K562 (cell line): ENCODE measurements around the gene SIAE. TPM values are rescaled to one million over a fixed set of nuclear protein-coding genes. Genes with fewer than 3 reads are reported as not detected.

Experiments
- ATAC-seq: fragments of 200-7000 bp; cut with Tn5 transposase; 3 replicates; pipeline ENCODE4 v1.9.1; 2020; ENCODE audit warnings: moderate library complexity
- BruUV-seq: library from RNA; stranded (reverse); fragments of 400-500 nt; replicated peaks from 2 replicates; lab custom pipeline; 2021; lab: Mats Ljungman, UMichigan
- CTCF ChIA-PET: fragments of 300-600 bp; formaldehyde crosslinking; extraction: SDS; loops from one replicate; lab custom pipeline; 2021; ENCODE audit warnings: low intra/inter-chr PET ratio; lab: Yijun Ruan, JAX
- POLR2A ChIA-PET: fragments of 300-600, 350-650 bp; sonication (Branson Sonifier 250); formaldehyde crosslinking; extraction: SDS; loops from one replicate; lab custom pipeline; 2021; ENCODE audit warnings: antibody characterized with exemption, inconsistent platforms; lab: Yijun Ruan, JAX
- DNase-seq, 4 experiments: peaks; one replicate each; pipeline versions ENCODE4 v3.0.0 to v3.0.0-alpha.2; 2011 to 2018; ENCODE audit warnings: low spot score in 3 of 4, mixed read lengths in 3 of 4; ENCODE audit errors: extremely low read depth in 1 of 4
- FAIRE-seq: peaks from 2 replicates; lab custom pipeline; 2011; peaks lifted over from hg19 to GRCh38; lab: Jason Lieb, UNC
- H2AFZ ChIP-seq: 2 replicates; pipeline ENCODE4 v1.6.0; 2011; ENCODE audit warnings: low read depth, low read length, control low read depth, inconsistent platforms
- H3K27ac ChIP-seq: fragments of 200-600 bp; 3 replicates; pipeline ENCODE4 v1.8.0; 2011; ENCODE audit warnings: low read depth, mild to moderate bottlenecking, control low read depth, inconsistent platforms, low read length, moderate library complexity, mixed read lengths; ENCODE audit errors: extremely low read depth
- H3K27me3 ChIP-seq, 2 experiments: fragments of 300-600 bp in 1 of 2; 2 replicates in 1 of 2; 3 replicates in 1 of 2; pipeline versions ENCODE4 v1.6.0 to v1.8.0; 2011; ENCODE audit warnings: inconsistent platforms in 2 of 2, low read length in 2 of 2, mild to moderate bottlenecking in 1 of 2, mixed read lengths in 1 of 2, moderate library complexity in 1 of 2; ENCODE audit not compliant: control insufficient read depth in 2 of 2, insufficient read depth in 2 of 2
- H3K36me3 ChIP-seq: fragments of 300-600 bp; 3 replicates; pipeline ENCODE4 v1.8.0; 2011; ENCODE audit warnings: mild to moderate bottlenecking, low read length, inconsistent platforms; ENCODE audit not compliant: control insufficient read depth, insufficient read depth
- H3K4me1 ChIP-seq, 2 experiments: fragments of 200-600 bp in 1 of 2; replicated peaks in 1 of 2; 2 replicates in 1 of 2; 3 replicates in 1 of 2; pipeline versions ENCODE4 v1.5.1 to v1.8.0; 2011; ENCODE audit warnings: inconsistent platforms in 2 of 2, low read length in 2 of 2, mild to moderate bottlenecking in 1 of 2, mixed read lengths in 1 of 2, moderate library complexity in 1 of 2; ENCODE audit not compliant: control insufficient read depth in 2 of 2, insufficient read depth in 2 of 2
- H3K4me2 ChIP-seq: 2 replicates; pipeline ENCODE4 v1.6.1; 2011; ENCODE audit warnings: low read length, control low read depth, inconsistent platforms, mixed read lengths; ENCODE audit not compliant: insufficient read depth
- H3K4me3 ChIP-seq: fragments of 200-600 bp; sonication (generic), shearing (Covaris generic); 2 replicates; pipeline ENCODE4 v1.5.1; 2016; ENCODE audit warnings: control low read depth, inconsistent platforms
- H3K79me2 ChIP-seq: fragments of 200-600 bp; 3 replicates; pipeline ENCODE4 v1.8.0; 2011; ENCODE audit warnings: low read length, inconsistent platforms; ENCODE audit not compliant: control insufficient read depth, insufficient read depth
- H3K9ac ChIP-seq, 2 experiments: 2 replicates each; pipeline versions ENCODE4 v1.6.0 to v1.6.1; 2011; ENCODE audit warnings: low read depth in 2 of 2, low read length in 2 of 2, control low read depth in 1 of 2, inconsistent platforms in 1 of 2, mild to moderate bottlenecking in 1 of 2, mixed read lengths in 1 of 2; ENCODE audit not compliant: insufficient read depth in 1 of 2
- H3K9me1 ChIP-seq: one replicate; pipeline ENCODE4 v1.6.0; 2011; ENCODE audit warnings: inconsistent platforms, mild to moderate bottlenecking, low read length, moderate library complexity; ENCODE audit not compliant: control insufficient read depth, insufficient read depth
- H3K9me3 ChIP-seq: replicated peaks from 2 replicates; pipeline ENCODE4 v1.5.1; 2011; ENCODE audit warnings: low read depth, low read length, inconsistent platforms; ENCODE audit not compliant: control insufficient read depth, insufficient read depth
- H4K20me1 ChIP-seq: replicated peaks from 2 replicates; pipeline ENCODE4 v1.6.1; 2011; ENCODE audit warnings: low read length, inconsistent platforms, mixed read lengths; ENCODE audit not compliant: control insufficient read depth, insufficient read depth
- ADNP ChIP-seq: fragments of 200-800 bp; sonication (Bioruptor generic); IDR thresholded peaks from 2 replicates; pipeline ENCODE4 v1.6.1; 2016; ENCODE audit warnings: missing genetic modification characterization, missing compliant biosample characterization
- ARID1B ChIP-seq: fragments of 450-650 bp; IDR thresholded peaks from 2 replicates; pipeline ENCODE4 v1.6.1; 2016; ENCODE audit warnings: antibody characterized with exemption, mild to moderate bottlenecking, inconsistent platforms
- CBFA2T2 ChIP-seq: fragments of 450-650 bp; conservative IDR thresholded peaks from 2 replicates; pipeline ENCODE4 v1.6.1; 2017; ENCODE audit warnings: mild to moderate bottlenecking
- CEBPZ ChIP-seq: fragments of 150-350 bp; IDR thresholded peaks from 2 replicates; pipeline ENCODE4 v1.6.1; 2014; ENCODE audit warnings: low read depth, mild to moderate bottlenecking, low read length, borderline replicate concordance
- FOXJ3 ChIP-seq: sonication (generic); formaldehyde crosslinking; IDR thresholded peaks from 2 replicates; pipeline ENCODE4 v1.4.0; 2020; ENCODE audit warnings: mild to moderate bottlenecking, missing genetic modification reagents
- HES1 ChIP-seq: fragments of 450-650 bp; IDR thresholded peaks from 2 replicates; pipeline ENCODE4 v1.6.1; 2016; ENCODE audit warnings: low read depth, mild to moderate bottlenecking, moderate library complexity
- HNRNPL ChIP-seq: fragments of 200-400 bp; formaldehyde crosslinking; IDR thresholded peaks from 2 replicates; pipeline ENCODE4 v1.6.1; 2017; ENCODE audit warnings: low read depth, mild to moderate bottlenecking, low read length
- IRF2 ChIP-seq: sonication (generic); formaldehyde crosslinking; IDR thresholded peaks from 2 replicates; pipeline ENCODE4 v1.8.1; 2022; ENCODE audit warnings: mild to moderate bottlenecking, missing genetic modification reagents
- L3MBTL2 ChIP-seq: fragments of 450-650 bp; IDR thresholded peaks from 2 replicates; pipeline ENCODE4 v1.6.1; 2016; ENCODE audit warnings: mild to moderate bottlenecking, moderate library complexity
- NCOR1 ChIP-seq: fragments of 450-650 bp; IDR thresholded peaks from 2 replicates; pipeline ENCODE4 v1.6.1; 2016; ENCODE audit warnings: mild to moderate bottlenecking, moderate library complexity
- NFATC3 ChIP-seq: fragments of 450-650 bp; IDR thresholded peaks from 2 replicates; pipeline ENCODE4 v1.6.1; 2017; ENCODE audit warnings: mild to moderate bottlenecking
- RCOR1 ChIP-seq, 2 experiments: IDR thresholded peaks; 2 replicates each; pipeline ENCODE4 v1.6.1; 2012; ENCODE audit warnings: low read depth in 2 of 2, low read length in 2 of 2, borderline replicate concordance in 1 of 2, improper control_type of control experiment in 1 of 2
- SETDB1 ChIP-seq: IDR thresholded peaks from one replicate; pipeline ENCODE4 v1.6.1; 2012; ENCODE audit warnings: low read length, control low read depth, inconsistent platforms
- SMARCA5 ChIP-seq: fragments of 450-650 bp; IDR thresholded peaks from 2 replicates; pipeline ENCODE4 v1.6.1; 2016
- TCF15 ChIP-seq: fragments of 250-450 bp; sonication (Bioruptor Pico); IDR thresholded peaks from 2 replicates; pipeline ENCODE4 v1.8.0; 2022; ENCODE audit warnings: moderate library complexity, mild to moderate bottlenecking, inconsistent platforms
- ZNF165 ChIP-seq: fragments of 250-450 bp; sonication (Bioruptor Pico); IDR thresholded peaks from 2 replicates; pipeline ENCODE4 v1.4.0; 2020; ENCODE audit warnings: borderline replicate concordance
- ZNF3 ChIP-seq: fragments of 250-450 bp; sonication (Bioruptor Pico); IDR thresholded peaks from 2 replicates; pipeline ENCODE4 v1.5.0; 2021; ENCODE audit warnings: mild to moderate bottlenecking, moderate library complexity
- ZNF445 ChIP-seq: fragments of 250-450 bp; sonication (Bioruptor Pico); IDR thresholded peaks from 2 replicates; pipeline ENCODE4 v1.4.0; 2020; ENCODE audit warnings: low read depth, mild to moderate bottlenecking, moderate library complexity
- ZNF778 ChIP-seq: fragments of 450-650 bp; formaldehyde crosslinking; IDR thresholded peaks from 2 replicates; pipeline ENCODE4 v1.4.0; 2020; ENCODE audit warnings: mild to moderate bottlenecking, moderate library complexity
- WGBS: fragments of 100-300 bp; shearing (Covaris generic); methylation state at CpG from one replicate; pipeline ENCODE4 v1.1.6; 2016; ENCODE audit warnings: low coverage, mixed read lengths; ENCODE audit not compliant: insufficient coverage; ENCODE audit errors: missing lambda C conversion rate; 5-methylcytosine and 5-hydroxymethylcytosine counted together
- in situ Hi-C: fragments of 300-500 bp; cut with MboI; formaldehyde crosslinking; loops from 4 replicates; pipeline ENCODE4 v1.15.0; 2018; ENCODE audit warnings: inconsistent platforms, mixed read lengths
- intact Hi-C: fragments of 100-400 bp; cut with micrococcal nuclease; formaldehyde crosslinking; loops from 2 replicates; pipeline ENCODE4 v1.14.2; 2022
- polyA plus RNA-seq, 8 experiments: library from polyadenylated mRNA; depleted of rRNA in 4 of 8; stranded (reverse) in 5 of 8; unstranded in 3 of 8; fragments of >200 nt; fragmentation: Nextera tagmentation in 2 of 8; fragmentation: Illumina TruSeq in 1 of 8; extraction: Ambion mirVana in 2 of 8; extraction: Trizol in 1 of 8; gene quantifications; 2 replicates each; pipeline versions ENCODE4 v1.2.1 to v1.2.3, GENCODE V29; 2011 to 2014; ENCODE audit warnings: inconsistent platforms in 1 of 8, missing spikeins in 1 of 8
- total RNA-seq, 7 experiments: library from RNA; depleted of rRNA in 6 of 7; stranded (reverse); fragments of >200 nt in 6 of 7; fragmentation: Illumina TruSeq in 2 of 7; extraction: Trizol in 2 of 7; gene quantifications; 2 replicates each; pipeline versions ENCODE4 v1.2.1 to v1.2.3, GENCODE V29; 2011 to 2021; ENCODE audit warnings: low replicate concordance in 1 of 7
- TF ChIP-seq, protein P1 (sequence below): fragments of 450-650 bp; formaldehyde crosslinking; IDR thresholded peaks from 2 replicates; pipeline ENCODE4 v1.4.0; 2022; ENCODE audit warnings: missing genetic modification characterization

SIAE gene
- total and polyA plus RNA-seq, 9 of the 15 experiments (the other 6 are each of a cell fraction or from before 2014, with no cell fraction given) = 0.89 to 9.6 (median 3.7) TPM

- Histone ChIP-seq H3K4me3 (no peak overlapping the region), H3K27ac (no peak overlapping the region), H3K9ac (no peak overlapping the region), H2AFZ (no peak overlapping the region), H3K79me2 (no peaks in the 10 kb centered on the region), H3K4me2 (no peak overlapping the region), H3K27me3 (no peaks in the 10 kb centered on the region), H3K4me1 (peaks cover 0 to 21% of the 10 kb centered on the region in 2 experiments; a peak in 4 of 5 replicates), H3K9me1 (no peaks in the 10 kb centered on the region), H3K36me3 (peaks cover 34% of the 10 kb centered on the region), H4K20me1 (no peaks in the 10 kb centered on the region), H3K9me3 (peaks cover 8% of the 10 kb centered on the region; the same call in 1 of the 2 replicates)
- FAIRE-seq (no peak), DNase-seq (peak in 2 of 4 experiments; percentile 21 to 25), ATAC-seq (peak; percentile 21; the same call in 2 of the 3 replicates)
- ChIA-PET POLR2A (interaction anchor here (0.8 to 1.9 kb wide), 3 partner anchors 12 to 36 kb away, joined by 3 to 4 read pairs (median 4); partner anchors contain the start of genes SPA17 and TBRG1), CTCF (no interaction called here)
- intact Hi-C loops = no loop called here
- in situ Hi-C loops = no loop called here
- WGBS = 9% methylated on average over 3 of the region's 3 CpGs
- BruUV-seq = no TSS peak
- TF ChIP-seq L3MBTL2 = no peak
- TF ChIP-seq HES1 = no peak
- TF ChIP-seq ARID1B = peak; percentile 44; the same call in 1 of the 2 replicates
- TF ChIP-seq NCOR1 = peak; percentile 39; the same call in 1 of the 2 replicates
- no peak for TF ChIP-seq HNRNPL
- TF ChIP-seq, protein P1, sequence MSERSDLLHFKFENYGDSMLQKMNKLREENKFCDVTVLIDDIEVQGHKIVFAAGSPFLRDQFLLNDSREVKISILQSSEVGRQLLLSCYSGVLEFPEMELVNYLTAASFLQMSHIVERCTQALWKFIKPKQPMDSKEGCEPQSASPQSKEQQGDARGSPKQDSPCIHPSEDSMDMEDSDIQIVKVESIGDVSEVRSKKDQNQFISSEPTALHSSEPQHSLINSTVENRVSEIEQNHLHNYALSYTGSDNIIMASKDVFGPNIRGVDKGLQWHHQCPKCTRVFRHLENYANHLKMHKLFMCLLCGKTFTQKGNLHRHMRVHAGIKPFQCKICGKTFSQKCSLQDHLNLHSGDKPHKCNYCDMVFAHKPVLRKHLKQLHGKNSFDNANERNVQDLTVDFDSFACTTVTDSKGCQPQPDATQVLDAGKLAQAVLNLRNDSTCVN (CRISPR knock-in tag) = no peak
- TF ChIP-seq ZNF445 = no peak
- no peak for TF ChIP-seq ZNF3 (CRISPR knock-in tag)
- peak; percentile 59 for TF ChIP-seq CBFA2T2
- TF ChIP-seq ADNP = no peak
- no peak for TF ChIP-seq IRF2 (CRISPR knock-in tag)
- TF ChIP-seq NFATC3 = no peak
- TF ChIP-seq ZNF778 (CRISPR knock-in tag) = no peak
- no peak for TF ChIP-seq ZNF165
- peak in 1 of 2 experiments; percentile 22; a peak in 1 of 4 replicates for TF ChIP-seq RCOR1 (IDR thresholded peaks at IDR 0.05; ENCODE audit: borderline replicate concordance in 1 of 2, low read depth in 2 of 2, low read length in 2 of 2)
- TF ChIP-seq SMARCA5 = no peak
- no peak for TF ChIP-seq FOXJ3 (CRISPR knock-in tag)
- no peak for TF ChIP-seq TCF15 (CRISPR knock-in tag)
- TF ChIP-seq CEBPZ = no peak
- no peak for TF ChIP-seq SETDB1
These were observed 35.0 kb downstream of the SIAE start for GRCh38 chr11:124638500-124638899.
